ENCODE data around the gene IGSF5.

Gene IGSF5

DNA sequence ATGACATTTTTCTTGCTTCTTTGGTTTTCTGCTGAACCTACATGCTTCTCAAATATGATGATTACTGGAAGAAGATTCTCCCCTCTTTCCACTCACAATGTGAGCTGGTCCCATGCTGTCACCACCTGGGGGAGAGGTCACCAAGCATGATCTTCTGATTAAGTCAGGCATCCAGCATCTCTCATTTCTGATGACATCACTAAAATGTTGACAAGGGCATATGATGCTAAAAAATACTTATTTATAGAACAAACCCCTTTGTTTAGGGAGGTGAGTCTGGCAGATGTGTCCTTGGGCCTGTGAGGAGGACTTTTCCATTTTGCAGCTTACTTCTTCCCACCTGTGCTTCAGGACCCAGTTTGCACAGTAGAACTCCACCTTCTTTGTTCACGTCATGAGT is 80.3 kb downstream of the IGSF5 start:
- DNase-seq (ENCODE audit: low read depth), result no peak

- DNase-seq (ENCODE audit: low read depth), result no peak
Observed at GRCh38 chr21:39834543-39834942, 89.6 kb downstream of the IGSF5 start.

- no peak for DNase-seq (ENCODE audit: low read depth)
Observed at GRCh38 chr21:39837861-39838359, 92.9 kb downstream of the IGSF5 start.

DNA sequence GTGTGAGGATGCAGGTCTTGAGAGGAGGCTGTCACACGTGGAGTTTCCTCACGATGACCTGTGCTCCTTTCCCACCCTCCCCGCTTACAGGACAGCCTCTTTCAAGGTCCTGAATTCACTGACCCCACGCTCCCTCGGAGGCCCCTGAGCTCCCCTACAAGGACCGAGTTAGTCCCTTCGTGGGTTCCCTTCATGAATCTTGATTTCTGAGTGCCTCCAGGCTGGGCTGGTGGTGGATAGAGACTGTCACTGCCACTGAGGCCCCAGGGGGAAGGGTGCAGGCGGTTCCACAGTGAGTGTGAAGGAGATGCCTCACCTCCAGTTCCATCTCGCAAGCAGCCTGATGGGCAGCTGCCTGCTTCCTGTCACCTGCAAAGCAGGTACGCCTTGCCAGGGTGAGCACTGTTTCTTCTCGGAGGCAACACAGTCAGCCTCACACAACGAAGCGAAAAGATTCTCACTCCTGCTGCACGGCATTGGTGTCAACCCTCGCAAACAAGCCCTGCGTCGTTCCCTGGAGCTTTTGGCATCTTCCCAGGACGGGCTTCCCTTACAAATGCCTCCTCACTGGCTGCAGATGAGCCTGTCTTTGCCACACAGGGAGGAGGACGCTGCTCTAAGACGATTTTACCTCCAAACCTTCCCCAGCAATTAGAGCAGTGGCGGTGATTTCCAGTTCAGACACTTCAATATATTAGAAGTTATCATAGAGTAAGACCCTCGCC is 95.6 kb downstream of the IGSF5 start:
- no peak for DNase-seq (ENCODE audit: low read depth)

DNA sequence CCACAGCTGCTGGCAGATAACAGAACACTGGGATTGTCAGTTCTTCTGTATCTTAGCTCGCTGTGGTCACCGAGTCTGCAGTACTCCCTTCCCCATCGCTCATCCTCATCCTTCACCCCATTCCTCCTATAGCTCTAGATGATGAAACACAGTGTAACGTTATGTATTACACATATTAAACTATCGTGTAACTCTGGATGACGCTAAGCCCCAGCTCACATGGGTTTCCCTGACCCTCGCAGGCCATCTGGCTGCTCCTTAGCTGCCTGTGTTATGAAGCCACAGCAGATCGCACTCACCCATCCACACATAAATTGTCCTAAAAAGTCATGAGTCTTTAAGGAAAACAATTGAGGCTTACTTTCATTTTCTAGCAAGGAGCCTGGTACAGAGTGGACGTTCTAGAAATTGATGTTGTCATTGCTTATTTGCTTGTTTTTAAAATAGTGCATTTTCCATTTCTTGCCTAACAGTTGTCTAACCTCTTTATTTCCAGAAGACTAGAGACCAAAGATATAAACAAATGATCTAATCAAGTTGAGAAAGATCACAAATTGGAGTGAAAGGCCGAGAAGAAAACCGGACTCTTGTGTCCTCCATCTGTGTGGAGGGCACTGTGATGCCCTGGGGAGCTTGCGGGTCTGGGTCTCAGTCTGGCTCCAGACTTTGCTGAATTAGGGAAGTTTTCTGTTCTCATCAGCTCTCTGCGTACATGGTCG is 97.9 kb downstream of the IGSF5 start:
- no peak for DNase-seq (ENCODE audit: low read depth)

GRCh38 chr21:39843483-39843882 is 98.5 kb downstream of the IGSF5 start:
- DNase-seq (ENCODE audit: low read depth), result no peak

DNA sequence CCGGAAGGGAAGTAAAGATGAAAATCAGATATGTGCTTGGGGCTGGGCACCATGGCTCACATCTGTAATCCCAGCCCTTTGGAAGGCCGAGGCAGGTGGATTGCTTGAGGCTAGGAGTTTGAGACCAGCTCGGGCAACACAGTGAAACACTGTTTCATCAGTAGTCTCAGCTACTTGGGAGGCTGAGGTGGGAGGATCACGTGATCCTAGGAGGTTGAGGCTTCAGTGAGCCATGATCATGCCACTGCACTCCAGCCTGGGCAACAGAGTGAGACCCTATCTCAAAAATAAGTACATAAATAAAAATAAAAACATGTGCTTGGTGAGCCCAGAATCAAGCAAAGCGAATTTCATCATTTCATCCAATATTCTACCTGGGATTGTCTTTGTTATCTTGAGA is 98.9 kb downstream of the IGSF5 start:
- DNase-seq (ENCODE audit: low read depth), result no peak

GRCh38 chr21:39845571-39846130 is 100.7 kb downstream of the IGSF5 start:
- DNase-seq (ENCODE audit: low read depth), result no peak

- DNase-seq (ENCODE audit: low read depth), result no peak
Observed at GRCh38 chr21:39847877-39848276, 102.9 kb downstream of the IGSF5 start.

- no peak for DNase-seq (ENCODE audit: low read depth)
Observed at GRCh38 chr21:39849014-39849655, 104.2 kb downstream of the IGSF5 start.

- no peak for DNase-seq (ENCODE audit: low read depth)
Observed at GRCh38 chr21:39850333-39850732, 105.3 kb downstream of the IGSF5 start.

- DNase-seq (ENCODE audit: low read depth), result no peak
Observed at GRCh38 chr21:39851002-39851618, 106.1 kb downstream of the IGSF5 start.
